Fibroblast of villous mesenchyme (primary cell): Measurements from ENCODE around the gene FRMD4A. TPM values are rescaled to one million over a fixed set of nuclear protein-coding genes. Genes with fewer than 3 reads are reported as not detected.

Experiments
- DNase-seq: peaks from one replicate; pipeline ENCODE4 v3.0.0-alpha.2; 2010; ENCODE audit warnings: low read depth
- H3K4me3 ChIP-seq: 2 replicates; pipeline ENCODE4 v1.5.1; 2011; ENCODE audit warnings: low read depth, mild to moderate bottlenecking, low read length
- CTCF ChIP-seq: IDR thresholded peaks from 2 replicates; pipeline ENCODE4 v1.5.1; 2012; ENCODE audit warnings: low read depth, mild to moderate bottlenecking, low read length; ENCODE audit not compliant: insufficient read depth
- total RNA-seq: library from RNA; depleted of rRNA; stranded (reverse); fragments of >200 nt; gene quantifications from 2 replicates; pipeline ENCODE4 v1.2.3, GENCODE V29; 2012

Gene FRMD4A
- total RNA-seq, 1 donor: 40.2 TPM

GRCh38 chr10:14329746-14330173 lies 964 bp downstream of the FRMD4A start:
- no peak for DNase-seq
- TF ChIP-seq CTCF: no peak
- no peak overlapping the region for H3K4me3 ChIP-seq

- no peak overlapping the region for H3K4me3 ChIP-seq
- no peak for TF ChIP-seq CTCF
- DNase-seq: no peak
These were observed 1.6 kb downstream of the FRMD4A start for GRCh38 chr10:14328881-14329672.

- H3K4me3 ChIP-seq: no peak overlapping the region
- DNase-seq: no peak
- no peak for TF ChIP-seq CTCF
These were observed 3.2 kb downstream of the FRMD4A start for GRCh38 chr10:14327527-14327926.

- no peak for DNase-seq
- no peak overlapping the region for H3K4me3 ChIP-seq
- no peak for TF ChIP-seq CTCF
These were observed 4.1 kb downstream of the FRMD4A start for GRCh38 chr10:14326581-14326980.

- no peak overlapping the region for H3K4me3 ChIP-seq
- DNase-seq: peak; percentile 15
- peak; percentile 59 for TF ChIP-seq CTCF
These were observed 5.3 kb downstream of the FRMD4A start for GRCh38 chr10:14325325-14325955.

- H3K4me3 ChIP-seq: no peak overlapping the region
- no peak for TF ChIP-seq CTCF
- no peak for DNase-seq
These were observed 8.1 kb downstream of the FRMD4A start for GRCh38 chr10:14322526-14323188.
